NT2/D1 (cell line): Measurements from ENCODE around the gene BCAS4.

Source experiments
- SUZ12 ChIP-seq: IDR thresholded peaks from 2 replicates; pipeline ENCODE4 v1.6.1; 2011; ENCODE audit not compliant: insufficient read length, insufficient read depth; ENCODE audit errors: extremely low read depth
- ZNF274 ChIP-seq: IDR thresholded peaks from 2 replicates; pipeline ENCODE4 v1.6.1; 2011; ENCODE audit warnings: mild to moderate bottlenecking, low read depth, low read length

GRCh38 chr20:50850721-50851286 lies 55.9 kb downstream of the BCAS4 start:
- TF ChIP-seq SUZ12 (no peak), ZNF274 (no peak)
